ENCODE results near the gene SFMBT1. TPM values are rescaled to one million over a fixed set of nuclear protein-coding genes. Genes with fewer than 3 reads are reported as not detected.
A peak's percentile ranks its signal among the peaks of the same experiment; 100 is the strongest.

SFMBT1 gene
- total and polyA plus RNA-seq, 2 of the 4 experiments (the other 2 are of a cell fraction), result 1.0 to 1.8 TPM

DNA sequence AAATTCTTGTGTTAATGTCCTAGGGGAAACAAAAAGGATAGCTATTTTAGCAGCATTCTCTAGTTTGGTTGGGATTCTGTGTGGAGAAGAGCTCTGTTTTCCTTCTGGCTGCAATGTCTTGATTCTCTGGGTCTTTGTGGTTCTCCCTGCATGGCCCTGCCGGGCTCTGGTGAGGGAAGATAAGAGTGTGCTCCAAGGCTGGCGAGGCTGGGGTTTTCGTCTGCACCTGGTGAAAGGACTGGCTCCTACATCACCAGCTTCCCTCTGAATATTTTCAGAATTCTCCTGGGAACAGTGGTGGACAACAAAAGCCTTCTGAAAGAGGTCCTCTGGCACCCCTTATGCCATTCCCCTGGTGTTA lies 38.1 kb upstream of the SFMBT1 start:
- POLR2A ChIA-PET (ENCODE audit: unreplicated experiment), result no interaction called here
- Histone ChIP-seq H3K27me3 (ENCODE audit: control insufficient read depth, insufficient read depth, low read length) (no peaks in the 10 kb centered on the region), H3K4me2 (ENCODE audit: low read depth, low read length) (no peak overlapping the region), H3K36me3 (ENCODE audit: control insufficient read depth, insufficient read depth, low read length) (no peaks in the 10 kb centered on the region), H2AK5ac (ENCODE audit: low read depth, low read length) (no peak overlapping the region), H3K14ac (replicated peaks; ENCODE audit: low read depth, low read length) (no peak overlapping the region), H3K4me1 (ENCODE audit: control insufficient read depth, insufficient read depth, low read length) (peaks cover 12% of the 10 kb centered on the region; the same call in 1 of the 2 replicates), H3K9me3 (ENCODE audit: control insufficient read depth, insufficient read depth, low read length) (no peaks in the 10 kb centered on the region), H3K9me1 (ENCODE audit: insufficient read depth, low read length) (peaks cover 3% of the 10 kb centered on the region; the same call in 1 of the 2 replicates), H3K9ac (ENCODE audit: low read depth, low read length) (no peak overlapping the region), H4K5ac (ENCODE audit: low read depth, low read length) (no peak overlapping the region), H4K20me1 (ENCODE audit: insufficient read depth, low read length) (no peaks in the 10 kb centered on the region; the same call in 1 of the 2 replicates), H4K8ac (ENCODE audit: low read depth in 2 of 2, low read length in 2 of 2) (no peak overlapping the region), H2AFZ (replicated peaks; ENCODE audit: low read length, poor library complexity) (no peak overlapping the region), H2AK9ac (replicated peaks; ENCODE audit: low read depth, low read length, poor library complexity) (no peak overlapping the region), H3K4ac (ENCODE audit: low read depth, low read length) (no peak overlapping the region), H3K4me3 (ENCODE audit: insufficient read depth, low read depth, low read length) (no peak overlapping the region), H2BK20ac (ENCODE audit: low read depth, low read length) (no peak overlapping the region), H3K27ac (ENCODE audit: insufficient read depth, low read length) (no peak overlapping the region), H2BK5ac (ENCODE audit: low read depth, low read length, poor library complexity, severe bottlenecking) (no peak overlapping the region), H2BK15ac (ENCODE audit: low read depth, low read length) (no peak overlapping the region), H3K23ac (ENCODE audit: low read depth, low read length) (no peak overlapping the region), H4K91ac (ENCODE audit: insufficient read depth, low read depth, low read length) (no peak overlapping the region), H3K18ac (ENCODE audit: low read depth, low read length) (no peak overlapping the region), H3K56ac (ENCODE audit: extremely low read depth, insufficient read depth, low read length) (no peak overlapping the region; the same call in 1 of the 2 replicates), H2BK120ac (ENCODE audit: low read depth, low read length) (no peak overlapping the region), H3K79me1 (ENCODE audit: low read depth in 1 of 2, low read length in 2 of 2) (no peaks in the 10 kb centered on the region)
- CTCF ChIA-PET, result interaction anchor here (0.7 to 0.8 kb wide), 2 partner anchors 16 to 31 kb away, joined by 3 read pairs; no protein-coding TSS in a partner anchor
- intact Hi-C loops (cut with micrococcal nuclease), result no loop called here
- BruUV-seq (replicated peaks), result no TSS peak
- DNase-seq (no peak), ATAC-seq (ENCODE audit: low read depth) (peak; percentile 33; the same call in 1 of the 2 replicates)
- dilution Hi-C loops (cut with HindIII; ENCODE audit: low sequenced_read_pairs, unreplicated experiment), result no loop called here
- no CpG with 5 or more reads among the region's 3 CpGs for WGBS, 2 experiments (ENCODE audit: extremely low coverage in 2 of 2, insufficient read length in 1 of 2)
- TF ChIP-seq MAZ (IDR thresholded peaks at IDR 0.05; ENCODE audit: borderline replicate concordance, low read depth, low read length), result no peak
- TF ChIP-seq RFX5 (IDR thresholded peaks at IDR 0.05; ENCODE audit: low read depth, low read length), result no peak
- no peak for TF ChIP-seq SMC3 (IDR thresholded peaks at IDR 0.05; ENCODE audit: low read depth, low read length)
- TF ChIP-seq, protein P1, sequence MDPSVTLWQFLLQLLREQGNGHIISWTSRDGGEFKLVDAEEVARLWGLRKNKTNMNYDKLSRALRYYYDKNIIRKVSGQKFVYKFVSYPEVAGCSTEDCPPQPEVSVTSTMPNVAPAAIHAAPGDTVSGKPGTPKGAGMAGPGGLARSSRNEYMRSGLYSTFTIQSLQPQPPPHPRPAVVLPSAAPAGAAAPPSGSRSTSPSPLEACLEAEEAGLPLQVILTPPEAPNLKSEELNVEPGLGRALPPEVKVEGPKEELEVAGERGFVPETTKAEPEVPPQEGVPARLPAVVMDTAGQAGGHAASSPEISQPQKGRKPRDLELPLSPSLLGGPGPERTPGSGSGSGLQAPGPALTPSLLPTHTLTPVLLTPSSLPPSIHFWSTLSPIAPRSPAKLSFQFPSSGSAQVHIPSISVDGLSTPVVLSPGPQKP (IDR thresholded peaks at IDR 0.05; ENCODE audit: borderline replicate concordance, low read depth, low read length), result no peak
- no peak for TF ChIP-seq CEBPB (IDR thresholded peaks at IDR 0.05; ENCODE audit: low read depth, low read length)
- TF ChIP-seq CHD1 (IDR thresholded peaks at IDR 0.05; ENCODE audit: low read depth, low read length), result no peak
- TF ChIP-seq, protein P2, sequence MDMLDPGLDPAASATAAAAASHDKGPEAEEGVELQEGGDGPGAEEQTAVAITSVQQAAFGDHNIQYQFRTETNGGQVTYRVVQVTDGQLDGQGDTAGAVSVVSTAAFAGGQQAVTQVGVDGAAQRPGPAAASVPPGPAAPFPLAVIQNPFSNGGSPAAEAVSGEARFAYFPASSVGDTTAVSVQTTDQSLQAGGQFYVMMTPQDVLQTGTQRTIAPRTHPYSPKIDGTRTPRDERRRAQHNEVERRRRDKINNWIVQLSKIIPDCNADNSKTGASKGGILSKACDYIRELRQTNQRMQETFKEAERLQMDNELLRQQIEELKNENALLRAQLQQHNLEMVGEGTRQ (IDR thresholded peaks at IDR 0.05; ENCODE audit: low read depth, low read length), result no peak
- no peak for TF ChIP-seq MAFK (IDR thresholded peaks at IDR 0.05; ENCODE audit: low read depth, low read length)
- no peak for TF ChIP-seq RCOR1 (IDR thresholded peaks at IDR 0.05; ENCODE audit: insufficient replicate concordance, low read length)
- no peak for TF ChIP-seq BHLHE40 (IDR thresholded peaks at IDR 0.05; ENCODE audit: low read depth, low read length)
- TF ChIP-seq MXI1 (IDR thresholded peaks at IDR 0.05; ENCODE audit: borderline replicate concordance, low read depth, low read length), result no peak
- TF ChIP-seq, protein P3, sequence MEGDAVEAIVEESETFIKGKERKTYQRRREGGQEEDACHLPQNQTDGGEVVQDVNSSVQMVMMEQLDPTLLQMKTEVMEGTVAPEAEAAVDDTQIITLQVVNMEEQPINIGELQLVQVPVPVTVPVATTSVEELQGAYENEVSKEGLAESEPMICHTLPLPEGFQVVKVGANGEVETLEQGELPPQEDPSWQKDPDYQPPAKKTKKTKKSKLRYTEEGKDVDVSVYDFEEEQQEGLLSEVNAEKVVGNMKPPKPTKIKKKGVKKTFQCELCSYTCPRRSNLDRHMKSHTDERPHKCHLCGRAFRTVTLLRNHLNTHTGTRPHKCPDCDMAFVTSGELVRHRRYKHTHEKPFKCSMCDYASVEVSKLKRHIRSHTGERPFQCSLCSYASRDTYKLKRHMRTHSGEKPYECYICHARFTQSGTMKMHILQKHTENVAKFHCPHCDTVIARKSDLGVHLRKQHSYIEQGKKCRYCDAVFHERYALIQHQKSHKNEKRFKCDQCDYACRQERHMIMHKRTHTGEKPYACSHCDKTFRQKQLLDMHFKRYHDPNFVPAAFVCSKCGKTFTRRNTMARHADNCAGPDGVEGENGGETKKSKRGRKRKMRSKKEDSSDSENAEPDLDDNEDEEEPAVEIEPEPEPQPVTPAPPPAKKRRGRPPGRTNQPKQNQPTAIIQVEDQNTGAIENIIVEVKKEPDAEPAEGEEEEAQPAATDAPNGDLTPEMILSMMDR (conservative IDR thresholded peaks at IDR 0.05; ENCODE audit: low read depth, low read length), result no peak
- TF ChIP-seq FOS (IDR thresholded peaks at IDR 0.05; ENCODE audit: low read depth, low read length), result no peak
- no peak for TF ChIP-seq RAD21 (IDR thresholded peaks at IDR 0.05; ENCODE audit: low read length)
- no peak for TF ChIP-seq NFE2L2 (IDR thresholded peaks at IDR 0.05; ENCODE audit: low read depth, low read length)
- no peak for TF ChIP-seq POLR2A (IDR thresholded peaks at IDR 0.05; ENCODE audit: low read depth, low read length)
- in situ Hi-C loops (cut with MboI; ENCODE audit: low sequenced_read_pairs), result no loop called here

All from IMR-90 (cell line).